Hematopoietic multipotent progenitor cell treated with erythropoietin and hydrocortisone succinate and interleukin-3 and kit ligand, for 6 days (in vitro differentiated cells): Measurements from ENCODE around the gene ARMS2.

Experiments used
- DNase-seq: peaks from one replicate; pipeline ENCODE4 v3.0.0-alpha.2; 2015

The ARMS2 gene, protein sequence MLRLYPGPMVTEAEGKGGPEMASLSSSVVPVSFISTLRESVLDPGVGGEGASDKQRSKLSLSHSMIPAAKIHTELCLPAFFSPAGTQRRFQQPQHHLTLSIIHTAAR

DNA sequence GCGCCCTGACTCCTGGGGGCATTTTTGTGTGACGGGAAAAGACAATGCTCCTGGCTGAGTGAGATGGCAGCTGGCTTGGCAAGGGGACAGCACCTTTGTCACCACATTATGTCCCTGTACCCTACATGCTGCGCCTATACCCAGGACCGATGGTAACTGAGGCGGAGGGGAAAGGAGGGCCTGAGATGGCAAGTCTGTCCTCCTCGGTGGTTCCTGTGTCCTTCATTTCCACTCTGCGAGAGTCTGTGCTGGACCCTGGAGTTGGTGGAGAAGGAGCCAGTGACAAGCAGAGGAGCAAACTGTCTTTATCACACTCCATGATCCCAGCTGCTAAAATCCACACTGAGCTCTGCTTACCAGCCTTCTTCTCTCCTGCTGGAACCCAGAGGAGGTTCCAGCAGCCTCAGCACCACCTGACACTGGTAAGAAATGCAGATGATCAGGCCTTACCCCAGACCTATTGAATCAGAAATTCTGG is at the start of gene ARMS2:
ARMS2 (plus strand) TSS at position 51 of the 478 bp plus-strand sequence; CDS start at position 126, 75 bp downstream.
- DNase-seq: no peak

GRCh38 chr10:122407375-122408125 is 46.9 kb upstream of the ARMS2 start:
- no peak for DNase-seq

GRCh38 chr10:122413327-122413726 is 41.1 kb upstream of the ARMS2 start:
- DNase-seq: no peak

DNA sequence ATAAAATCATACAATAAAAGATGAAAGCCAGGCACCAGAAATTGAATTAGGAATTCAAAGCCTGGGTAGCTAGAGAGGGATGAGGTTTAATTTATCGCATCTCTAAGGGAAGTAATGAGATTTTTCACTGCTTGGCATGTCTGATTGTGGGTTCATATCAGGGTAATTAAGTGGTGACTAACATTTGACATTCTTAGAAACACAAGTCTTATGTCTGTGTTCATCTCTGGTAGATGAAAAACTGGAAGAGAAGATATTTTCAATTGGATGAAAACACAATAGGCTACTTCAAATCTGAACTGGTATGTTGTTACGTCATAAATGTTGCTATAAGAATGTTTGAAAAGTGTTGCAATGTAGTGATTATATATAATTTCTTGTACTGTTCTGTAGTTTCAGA is 36.8 kb upstream of the ARMS2 start:
- DNase-seq: no peak

GRCh38 chr10:122419016-122419415 is 35.4 kb upstream of the ARMS2 start:
- no peak for DNase-seq

DNA sequence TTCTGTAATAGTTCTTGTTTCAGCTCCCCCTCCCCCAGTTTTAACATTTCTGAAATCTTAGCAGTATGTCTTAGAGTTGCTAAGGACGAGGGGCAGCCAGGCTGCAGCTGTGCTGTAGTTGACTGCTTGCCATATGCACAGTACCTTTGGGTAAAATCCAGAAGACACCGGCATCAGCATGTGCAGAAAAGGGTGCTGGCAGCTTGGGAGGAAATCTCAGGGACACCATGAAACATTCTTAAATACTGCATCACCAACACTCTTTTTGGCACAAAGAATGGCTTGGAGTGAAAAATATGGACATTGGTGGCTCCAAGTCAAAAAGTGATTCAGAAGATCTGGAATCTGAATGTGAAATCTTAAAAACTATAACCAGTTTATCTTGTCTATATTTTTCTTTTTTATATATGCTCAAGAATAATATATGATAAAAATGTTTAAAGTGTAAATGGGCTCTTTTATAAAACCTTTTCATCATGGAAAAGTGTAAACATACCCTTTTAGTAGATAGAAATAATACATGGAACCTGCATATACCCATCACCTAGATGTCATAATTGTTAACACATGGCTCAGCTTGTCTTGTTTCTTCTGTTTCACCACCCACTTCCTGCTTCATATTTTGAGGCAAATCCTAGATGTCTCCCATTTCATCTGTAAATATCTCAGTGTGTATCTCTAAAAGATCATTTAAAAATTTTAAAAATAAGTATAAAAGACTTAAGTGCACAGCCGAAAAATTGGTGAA is 34.4 kb upstream of the ARMS2 start:
- DNase-seq: no peak

- no peak for DNase-seq
Measured at GRCh38 chr10:122420624-122421007, 33.8 kb upstream of the ARMS2 start.

DNA sequence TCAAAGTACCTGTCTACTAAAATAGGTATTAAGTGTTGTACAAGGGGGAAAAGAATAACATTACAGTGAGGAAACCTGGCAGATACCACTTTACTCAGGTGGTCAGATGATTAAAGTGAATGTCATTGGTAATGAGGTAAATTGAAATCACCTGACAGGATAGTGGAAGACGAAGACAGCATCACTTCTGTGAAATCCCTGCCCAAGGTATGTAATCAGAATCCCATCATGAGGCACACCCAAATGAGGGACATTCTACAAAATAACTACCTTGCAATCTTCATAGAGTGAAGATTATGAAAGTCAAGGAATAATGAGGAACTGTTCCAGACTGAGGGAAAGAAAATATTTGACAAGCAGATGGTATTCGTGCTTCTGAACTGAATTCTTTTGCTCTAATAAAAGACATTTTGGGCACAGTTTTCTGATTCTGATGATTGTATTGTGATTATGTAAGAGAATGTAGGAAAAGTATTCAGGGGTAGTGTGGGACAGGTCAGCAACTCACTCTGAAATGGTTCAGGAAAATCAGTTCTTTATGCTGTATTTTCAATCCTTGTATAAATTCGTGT is 33.3 kb upstream of the ARMS2 start:
- DNase-seq: no peak

DNA sequence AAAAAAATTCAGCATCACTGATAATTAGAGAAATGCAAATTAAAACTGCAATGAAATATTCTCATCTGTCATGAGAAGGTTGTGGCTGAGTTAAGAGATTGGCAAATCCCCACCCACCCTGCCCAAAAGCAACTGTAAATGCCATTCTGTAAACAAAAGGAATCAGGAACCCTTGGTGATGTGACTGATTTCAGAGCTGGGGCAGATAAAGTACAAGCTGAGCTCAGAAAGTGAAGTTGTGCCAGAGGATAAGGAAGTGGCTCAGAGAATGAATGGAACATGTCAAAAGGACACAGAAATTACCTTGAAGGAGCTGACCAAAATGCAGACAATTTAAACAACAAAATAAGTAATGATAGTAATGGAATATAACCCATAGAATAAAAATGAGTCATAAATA is 32.7 kb upstream of the ARMS2 start:
- DNase-seq: no peak

- no peak for DNase-seq
Measured at GRCh38 chr10:122422266-122422989, 32.0 kb upstream of the ARMS2 start.

GRCh38 chr10:122424059-122424458 is 30.4 kb upstream of the ARMS2 start:
- DNase-seq: no peak

DNA sequence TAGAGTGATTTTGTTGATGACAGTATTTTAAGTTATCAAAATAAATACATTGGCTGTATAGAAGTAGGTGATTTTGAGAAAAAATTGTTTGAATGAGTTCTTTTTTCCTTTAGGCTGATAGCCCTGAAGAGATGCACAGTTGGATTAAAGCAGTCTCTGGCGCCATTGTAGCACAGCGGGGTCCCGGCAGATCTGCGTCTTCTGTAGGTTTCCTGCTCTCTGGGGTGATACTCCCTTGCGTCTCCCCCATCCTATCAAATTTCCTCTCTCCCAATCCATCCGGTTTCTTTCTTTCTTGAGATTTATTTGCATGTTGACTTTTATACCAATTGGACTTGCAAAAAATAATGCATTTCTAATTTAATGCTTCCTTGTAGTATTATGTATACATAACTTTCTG is 27.6 kb upstream of the ARMS2 start:
- DNase-seq: no peak

GRCh38 chr10:122427280-122427679 is 27.2 kb upstream of the ARMS2 start:
- no peak for DNase-seq

- DNase-seq: peak; percentile 88
Measured at GRCh38 chr10:122435212-122435827, 19.1 kb upstream of the ARMS2 start.

DNA sequence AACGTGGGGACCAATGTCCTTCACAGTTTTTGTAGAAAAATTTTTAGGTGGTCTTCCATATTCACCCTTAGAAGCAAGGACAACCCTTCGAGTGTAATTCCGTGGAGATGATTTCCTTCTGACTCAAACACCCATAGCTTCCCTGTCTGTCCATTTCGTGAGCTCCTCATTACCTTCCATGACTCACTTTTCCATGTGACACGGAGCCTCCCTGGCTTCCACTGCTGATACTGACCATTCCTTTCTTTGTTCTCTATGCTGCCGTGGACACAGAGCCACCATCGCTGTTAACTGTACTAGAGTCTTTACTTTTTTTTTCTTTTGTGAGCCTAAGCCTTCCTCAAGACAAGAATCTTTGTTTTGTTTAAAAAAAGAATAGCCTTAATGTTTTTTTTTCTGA is 12.5 kb upstream of the ARMS2 start:
- DNase-seq: no peak

- no peak for DNase-seq
Measured at GRCh38 chr10:122445469-122445868, 9.0 kb upstream of the ARMS2 start.

GRCh38 chr10:122445904-122446303 is 8.5 kb upstream of the ARMS2 start:
- DNase-seq: no peak

- no peak for DNase-seq
Measured at GRCh38 chr10:122446668-122447423, 7.6 kb upstream of the ARMS2 start.

GRCh38 chr10:122448600-122448999 is 5.9 kb upstream of the ARMS2 start:
- DNase-seq: no peak

- DNase-seq: no peak
Measured at GRCh38 chr10:122449153-122449552, 5.3 kb upstream of the ARMS2 start.

GRCh38 chr10:122450353-122450990 is 4.0 kb upstream of the ARMS2 start:
- no peak for DNase-seq
